T-helper 1 cell treated with Interleukin-12 subunit alpha and Interleukin-12 subunit beta and Interleukin-4 antibody, amounts not matched to agents 30 μg/mL and 1 μg/mL, for 36 hours (primary cell): ENCODE measurements around the gene AEBP1.
"Not testable (repeated sequence)": the region's sequence is repeated elsewhere in the genome, so short reads cannot be mapped to it uniquely, and the experiment has no call there.

ENCODE experiments used
- H3K27ac Mint-ChIP-seq: one replicate; pipeline ENCODE4 v1.8.0; 2021; ENCODE audit warnings: mild to moderate bottlenecking, mixed read lengths
- H3K27me3 Mint-ChIP-seq: one replicate; pipeline ENCODE4 v1.8.0; 2021; ENCODE audit warnings: low read depth, mixed read lengths
- H3K36me3 Mint-ChIP-seq: one replicate; pipeline ENCODE4 v1.8.0; 2021; ENCODE audit warnings: low read depth, mixed read lengths
- H3K4me1 Mint-ChIP-seq: one replicate; pipeline ENCODE4 v1.8.0; 2021; ENCODE audit warnings: low read depth, mixed read lengths
- H3K4me3 Mint-ChIP-seq: one replicate; pipeline ENCODE4 v1.8.0; 2021; ENCODE audit warnings: mild to moderate bottlenecking, moderate library complexity, mixed read lengths
- H3K9me3 Mint-ChIP-seq: one replicate; pipeline ENCODE4 v1.8.0; 2021; ENCODE audit warnings: mixed read lengths

The AEBP1 gene

GRCh38 chr7:44123190-44124003 lies 19.3 kb downstream of the AEBP1 start, which contains the start of gene POLD2:
TSS of gene POLD2 (minus strand) at chr7:44123548. CDS start at chr7:44122053, 1,495 bp downstream.
- H3K4me1 Mint-ChIP-seq: peaks cover 25% of the 10 kb centered on the region
- H3K36me3 Mint-ChIP-seq: peaks cover 11% of the 10 kb centered on the region
- peaks cover 17% of the 10 kb centered on the region for H3K27me3 Mint-ChIP-seq
- no peaks in the 10 kb centered on the region for H3K9me3 Mint-ChIP-seq
- peak within 1 kb of the TSS; percentile 81 for H3K4me3 Mint-ChIP-seq
- peak within 1 kb of the TSS; percentile 85 for H3K27ac Mint-ChIP-seq

- Mint-ChIP-seq H3K9me3 (no peaks in the 10 kb centered on the region), H3K36me3 (peaks cover 9% of the 10 kb centered on the region), H3K27ac (no peak overlapping the region), H3K27me3 (peaks cover 17% of the 10 kb centered on the region), H3K4me3 (peak overlapping the region; percentile 18), H3K4me1 (peaks cover 23% of the 10 kb centered on the region)
Observed at GRCh38 chr7:44124822-44125202, 20.7 kb downstream of the AEBP1 start.

GRCh38 chr7:44126574-44126973 lies 22.4 kb downstream of the AEBP1 start:
- H3K27me3 Mint-ChIP-seq: peaks cover 17% of the 10 kb centered on the region
- H3K4me1 Mint-ChIP-seq: peaks cover 12% of the 10 kb centered on the region
- not testable (repeated sequence) for H3K36me3 Mint-ChIP-seq, H3K4me3 Mint-ChIP-seq, H3K9me3 Mint-ChIP-seq, H3K27ac Mint-ChIP-seq

- Mint-ChIP-seq H3K9me3 (no peaks in the 10 kb centered on the region), H3K27me3 (peaks cover 17% of the 10 kb centered on the region), H3K36me3 (no peaks in the 10 kb centered on the region), H3K4me1 (peaks cover 9% of the 10 kb centered on the region), H3K27ac (no peak overlapping the region), H3K4me3 (no peak overlapping the region)
Observed at GRCh38 chr7:44127161-44127560, 23.0 kb downstream of the AEBP1 start.

- Mint-ChIP-seq H3K4me3 (no peak overlapping the region), H3K27me3 (peaks cover 17% of the 10 kb centered on the region), H3K9me3 (no peaks in the 10 kb centered on the region), H3K4me1 (peaks cover 3% of the 10 kb centered on the region), H3K27ac (no peak overlapping the region), H3K36me3 (no peaks in the 10 kb centered on the region)
Observed at GRCh38 chr7:44128721-44129582, 24.8 kb downstream of the AEBP1 start.

GRCh38 chr7:44131173-44132029 lies 27.3 kb downstream of the AEBP1 start:
- no peaks in the 10 kb centered on the region for H3K36me3 Mint-ChIP-seq
- H3K4me1 Mint-ChIP-seq: no peaks in the 10 kb centered on the region
- no peak overlapping the region for H3K4me3 Mint-ChIP-seq
- H3K27ac Mint-ChIP-seq: no peak overlapping the region
- H3K9me3 Mint-ChIP-seq: no peaks in the 10 kb centered on the region
- peaks cover 12% of the 10 kb centered on the region for H3K27me3 Mint-ChIP-seq

- Mint-ChIP-seq H3K36me3 (no peaks in the 10 kb centered on the region), H3K9me3 (no peaks in the 10 kb centered on the region), H3K27ac (no peak overlapping the region), H3K27me3 (peaks cover 7% of the 10 kb centered on the region), H3K4me1 (no peaks in the 10 kb centered on the region), H3K4me3 (no peak overlapping the region)
Observed at GRCh38 chr7:44132039-44132438, 27.9 kb downstream of the AEBP1 start.

GRCh38 chr7:44133295-44133694 lies 29.1 kb downstream of the AEBP1 start:
- no peak overlapping the region for H3K4me3 Mint-ChIP-seq
- no peaks in the 10 kb centered on the region for H3K36me3 Mint-ChIP-seq
- H3K27ac Mint-ChIP-seq: no peak overlapping the region
- no peaks in the 10 kb centered on the region for H3K9me3 Mint-ChIP-seq
- peaks cover 8% of the 10 kb centered on the region for H3K27me3 Mint-ChIP-seq
- H3K4me1 Mint-ChIP-seq: no peaks in the 10 kb centered on the region

GRCh38 chr7:44134943-44135628 lies 30.9 kb downstream of the AEBP1 start:
- H3K27ac Mint-ChIP-seq: no peak overlapping the region
- no peaks in the 10 kb centered on the region for H3K9me3 Mint-ChIP-seq
- peaks cover 8% of the 10 kb centered on the region for H3K27me3 Mint-ChIP-seq
- no peaks in the 10 kb centered on the region for H3K36me3 Mint-ChIP-seq
- H3K4me1 Mint-ChIP-seq: no peaks in the 10 kb centered on the region
- no peak overlapping the region for H3K4me3 Mint-ChIP-seq

- no peak overlapping the region for H3K27ac Mint-ChIP-seq
- H3K9me3 Mint-ChIP-seq: no peaks in the 10 kb centered on the region
- peaks cover 8% of the 10 kb centered on the region for H3K27me3 Mint-ChIP-seq
- H3K36me3 Mint-ChIP-seq: no peaks in the 10 kb centered on the region
- H3K4me3 Mint-ChIP-seq: no peak overlapping the region
- H3K4me1 Mint-ChIP-seq: no peaks in the 10 kb centered on the region
Observed at GRCh38 chr7:44136731-44137130, 32.6 kb downstream of the AEBP1 start.

- H3K27me3 Mint-ChIP-seq: peaks cover 8% of the 10 kb centered on the region
- no peak overlapping the region for H3K27ac Mint-ChIP-seq
- no peak overlapping the region for H3K4me3 Mint-ChIP-seq
- H3K9me3 Mint-ChIP-seq: no peaks in the 10 kb centered on the region
- H3K36me3 Mint-ChIP-seq: no peaks in the 10 kb centered on the region
- no peaks in the 10 kb centered on the region for H3K4me1 Mint-ChIP-seq
Observed at GRCh38 chr7:44138698-44139097, 34.6 kb downstream of the AEBP1 start.

- Mint-ChIP-seq H3K27me3 (peaks cover 8% of the 10 kb centered on the region), H3K4me3 (no peak overlapping the region), H3K4me1 (no peaks in the 10 kb centered on the region), H3K9me3 (no peaks in the 10 kb centered on the region), H3K27ac (no peak overlapping the region), H3K36me3 (no peaks in the 10 kb centered on the region)
Observed at GRCh38 chr7:44139311-44140010, 35.3 kb downstream of the AEBP1 start.

GRCh38 chr7:44140341-44140740 lies 36.2 kb downstream of the AEBP1 start:
- Mint-ChIP-seq H3K4me1 (peaks cover 2% of the 10 kb centered on the region), H3K36me3 (no peaks in the 10 kb centered on the region), H3K4me3 (no peak overlapping the region), H3K27me3 (peaks cover 13% of the 10 kb centered on the region), H3K9me3 (no peaks in the 10 kb centered on the region), H3K27ac (no peak overlapping the region)
